Sigmoid colon (tissue), 7 donors: ENCODE data around the gene ADAMTS14. TPM values are rescaled to one million over a fixed set of nuclear protein-coding genes. Genes with fewer than 3 reads are reported as not detected.

Source experiments
- DNase-seq: peaks from one replicate; pipeline ENCODE4 v3.0.0-alpha.2; 2019
- H3K27ac ChIP-seq, 4 donors: fragments of 200-600 bp; sonication (generic); one replicate each; pipeline ENCODE4 v1.5.1; 2016 to 2019; ENCODE audit warnings: mild to moderate bottlenecking in 1 of 4
- H3K27me3 ChIP-seq, 3 donors: fragments of 200-600 bp; sonication (generic); one replicate each; pipeline ENCODE4 v1.5.1; 2019; ENCODE audit warnings: mild to moderate bottlenecking in 1 of 3
- H3K36me3 ChIP-seq, 4 donors: fragments of 200-600 bp; sonication (generic); one replicate each; pipeline ENCODE4 v1.5.1; 2016 to 2019
- H3K4me1 ChIP-seq, 4 donors: fragments of 200-600 bp; sonication (generic); one replicate each; pipeline ENCODE4 v1.5.1; 2017 to 2019
- H3K4me3 ChIP-seq, 4 donors: fragments of 200-600 bp; sonication (generic); one replicate each; pipeline ENCODE4 v1.5.1; 2017 to 2019; ENCODE audit warnings: mild to moderate bottlenecking in 2 of 4, moderate library complexity in 1 of 4
- H3K9me3 ChIP-seq, 4 donors: fragments of 200-600 bp in 3 of 4; sonication (generic) in 3 of 4; one replicate each; pipeline versions ENCODE4 v1.5.1 to v1.6.1; 2013 to 2019
- CTCF ChIP-seq, 4 experiments: fragments of 450-650 bp in 3 of 4; fragments of 200-600 bp in 1 of 4; IDR thresholded peaks; one replicate each; pipeline ENCODE4 v1.5.1; 2016 to 2019; ENCODE audit warnings: antibody characterized with exemption in 4 of 4, mild to moderate bottlenecking in 3 of 4, moderate library complexity in 2 of 4
- EP300 ChIP-seq, 4 donors: sonication (generic); formaldehyde crosslinking; IDR thresholded peaks; one replicate each; pipeline ENCODE4 v1.6.1; 2017; ENCODE audit warnings: antibody characterized with exemption in 4 of 4
- POLR2A ChIP-seq, 2 donors: fragments of 450-650 bp; IDR thresholded peaks; one replicate each; pipeline ENCODE4 v1.6.1; 2016; ENCODE audit warnings: antibody characterized with exemption in 2 of 2, mild to moderate bottlenecking in 2 of 2, moderate library complexity in 2 of 2
- POLR2AphosphoS5 ChIP-seq, 4 donors: sonication (generic); formaldehyde crosslinking; IDR thresholded peaks; one replicate each; pipeline ENCODE4 v1.6.1; 2017; ENCODE audit warnings: antibody characterized with exemption in 4 of 4
- WGBS, 2 donors: extraction: QIAGEN DNeasy Blood & Tissue Kit; methylation state at CpG; one replicate each; pipeline ENCODE4 v1.1.7; 2013; 5-methylcytosine and 5-hydroxymethylcytosine counted together
- intact Hi-C: fragments of 100-400 bp; cut with DNase I; formaldehyde crosslinking; loops from one replicate; pipeline ENCODE4 v1.15.1; 2023
- polyA plus RNA-seq, 3 donors: library from polyadenylated mRNA; stranded (reverse); fragments of 200-250 nt; gene quantifications; one replicate each; pipeline ENCODE4 v1.2.3, GENCODE V29; 2013
- small RNA-seq, 3 donors: library from RNA; depleted of rRNA; stranded (forward); fragments of <200 nt; gene quantifications; one replicate each; pipeline ENCODE3, GENCODE V24; 2016
- total RNA-seq, 4 donors: library from RNA; depleted of rRNA; stranded (reverse); fragments of >200 nt; gene quantifications; one replicate each; pipeline ENCODE4 v1.1.0, GENCODE V29; 2016
- donor health status: healthy with polysubstance abuse.
- donor health status: Bipolar disorder and iron deficiency.
- donor health status: healthy.

Gene ADAMTS14
- total and polyA plus RNA-seq, 7 donors: under 0.01 to 1.1 (median 0.50) TPM; not detected in 1

- Histone ChIP-seq H3K4me1 (no peaks in the 10 kb centered on the region), H3K27me3 (no peaks in the 10 kb centered on the region), H3K36me3 (no peaks in the 10 kb centered on the region), H3K27ac (no peak overlapping the region), H3K4me3 (no peak overlapping the region), H3K9me3 (no peaks in the 10 kb centered on the region)
- TF ChIP-seq POLR2A (IDR thresholded peaks at IDR 0.05): no peak
- no peak for TF ChIP-seq CTCF (IDR thresholded peaks at IDR 0.05)
- TF ChIP-seq POLR2AphosphoS5 (IDR thresholded peaks at IDR 0.05): no peak
- no peak for TF ChIP-seq EP300 (IDR thresholded peaks at IDR 0.05)
- DNase-seq: no peak
- 90% methylated on average over 2 of the region's 2 CpGs for WGBS, 2 donors
- intact Hi-C loops: loop anchor here (10.0 kb wide), 1 partner anchor 405 kb away; the partner anchor contains the start of gene UNC5B
Observed at GRCh38 chr10:70809726-70810125, 137.4 kb downstream of the ADAMTS14 start.

GRCh38 chr10:70810967-70811366 lies 138.7 kb downstream of the ADAMTS14 start:
- no peaks in the 10 kb centered on the region for H3K36me3 ChIP-seq
- H3K4me1 ChIP-seq: peaks cover 0 to 6% (median 2%) of the 10 kb centered on the region in 4 donors
- H3K27ac ChIP-seq: no peak overlapping the region
- TF ChIP-seq CTCF (IDR thresholded peaks at IDR 0.05) (no peak), EP300 (IDR thresholded peaks at IDR 0.05) (no peak), POLR2A (IDR thresholded peaks at IDR 0.05) (no peak), POLR2AphosphoS5 (IDR thresholded peaks at IDR 0.05) (no peak)
- WGBS, 2 donors: 0 to 42% methylated on average over 1 of the region's 1 CpG
- no peaks in the 10 kb centered on the region for H3K9me3 ChIP-seq
- no peaks in the 10 kb centered on the region for H3K27me3 ChIP-seq
- H3K4me3 ChIP-seq: no peak overlapping the region
- DNase-seq: no peak
- intact Hi-C loops: loop anchor here (10.0 kb wide), 1 partner anchor 404 kb away; the partner anchor contains the start of gene UNC5B

- intact Hi-C loops: loop anchor here (10.0 kb wide), 1 partner anchor 403 kb away; the partner anchor contains the start of gene UNC5B
- H3K9me3 ChIP-seq: no peaks in the 10 kb centered on the region
- TF ChIP-seq POLR2A (IDR thresholded peaks at IDR 0.05): no peak
- no peak for TF ChIP-seq CTCF (IDR thresholded peaks at IDR 0.05)
- no peak for TF ChIP-seq POLR2AphosphoS5 (IDR thresholded peaks at IDR 0.05)
- no peak for TF ChIP-seq EP300 (IDR thresholded peaks at IDR 0.05)
- no peak overlapping the region for H3K4me3 ChIP-seq
- H3K36me3 ChIP-seq: no peaks in the 10 kb centered on the region
- H3K27me3 ChIP-seq: no peaks in the 10 kb centered on the region
- no peak overlapping the region for H3K27ac ChIP-seq
- WGBS, 2 donors: 76 to 77% methylated on average over 3 of the region's 3 CpGs
- peaks cover 0 to 8% (median 5%) of the 10 kb centered on the region in 4 donors for H3K4me1 ChIP-seq
- DNase-seq: no peak
Observed at GRCh38 chr10:70811881-70812280, 139.6 kb downstream of the ADAMTS14 start.

Small RNA genes lying within 50 kb of the gene (small RNA-seq; reads per million reads assigned to genes)
- gene RPS26P40: 0 reads per million in 3 donors

Other genes starting within 250 kb of the ADAMTS14 start
- not detected for gene NODAL, start 230.8 kb upstream of the ADAMTS14 start, total RNA-seq
- gene NODAL, start 230.8 kb upstream of the ADAMTS14 start, polyA plus RNA-seq: not detected
- 10 to 100 TPM; 13.9 to 33.8 (median 18.8) TPM for gene PALD1, start 193.7 kb upstream of the ADAMTS14 start, total RNA-seq
- gene PALD1, start 193.7 kb upstream of the ADAMTS14 start, polyA plus RNA-seq: 1 to 10 TPM; 1.8 to 6.2 (median 1.8) TPM
- gene PRF1, start 69.8 kb upstream of the ADAMTS14 start, total RNA-seq: 1 to 10 TPM in 2 of 4 donors, under 1 TPM in 2; 0.16 to 2.8 (median 1.0) TPM
- 1 to 10 TPM in 2 of 3 donors, not detected in 1; 1.6 to 5.0 TPM for gene PRF1, start 69.8 kb upstream of the ADAMTS14 start, polyA plus RNA-seq
- not detected for gene TBATA, start 112.9 kb downstream of the ADAMTS14 start, total RNA-seq
- gene TBATA, start 112.9 kb downstream of the ADAMTS14 start, polyA plus RNA-seq: not detected
- 10 to 100 TPM; 18.5 to 22.2 (median 20.2) TPM for gene SGPL1, start 143.4 kb downstream of the ADAMTS14 start, total RNA-seq
- gene SGPL1, start 143.4 kb downstream of the ADAMTS14 start, polyA plus RNA-seq: 10 to 100 TPM in 2 of 3 donors, 1 to 10 TPM in 1; 6.0 to 20.6 (median 13.9) TPM
- 10 to 100 TPM; 82.5 to 98.1 (median 93.1) TPM for gene PCBD1, start 216.1 kb downstream of the ADAMTS14 start, total RNA-seq
- 100 to 1,000 TPM; 116 to 135 (median 128) TPM for gene PCBD1, start 216.1 kb downstream of the ADAMTS14 start, polyA plus RNA-seq